Nephron (organoid): ENCODE measurements around the gene FOXO3.
A peak's percentile ranks its signal among the peaks of the same experiment; 100 is the strongest.

Experiments
- H3K27ac Mint-ChIP-seq, 3 experiments: 2 replicates each; pipeline ENCODE4 v1.8.0; 2020; ENCODE audit warnings: mixed read lengths in 3 of 3, mild to moderate bottlenecking in 2 of 3, moderate library complexity in 1 of 3
- H3K27me3 Mint-ChIP-seq: 2 replicates; pipeline ENCODE4 v1.8.0; 2021; ENCODE audit warnings: low read depth, mild to moderate bottlenecking, moderate library complexity, mixed read lengths
- H3K36me3 Mint-ChIP-seq: 2 replicates; pipeline ENCODE4 v1.8.0; 2020; ENCODE audit warnings: low read depth, mixed read lengths
- H3K4me1 Mint-ChIP-seq: 2 replicates; pipeline ENCODE4 v1.8.0; 2020; ENCODE audit warnings: mixed read lengths
- H3K4me3 Mint-ChIP-seq, 3 experiments: 2 replicates each; pipeline ENCODE4 v1.8.0; 2020; ENCODE audit warnings: mild to moderate bottlenecking in 3 of 3, mixed read lengths in 3 of 3, moderate library complexity in 2 of 3
- H3K9me3 Mint-ChIP-seq: 2 replicates; pipeline ENCODE4 v1.8.0; 2020; ENCODE audit warnings: mixed read lengths
- TF ChIP-seq, protein P1 (sequence below), 3 experiments: fragments of 200-600 bp; sonication (generic); IDR thresholded peaks; one replicate each; pipeline ENCODE4 v1.5.0; 2021; ENCODE audit warnings: antibody characterized with exemption in 3 of 3; ENCODE audit not compliant: unreplicated experiment in 3 of 3

Gene FOXO3

DNA sequence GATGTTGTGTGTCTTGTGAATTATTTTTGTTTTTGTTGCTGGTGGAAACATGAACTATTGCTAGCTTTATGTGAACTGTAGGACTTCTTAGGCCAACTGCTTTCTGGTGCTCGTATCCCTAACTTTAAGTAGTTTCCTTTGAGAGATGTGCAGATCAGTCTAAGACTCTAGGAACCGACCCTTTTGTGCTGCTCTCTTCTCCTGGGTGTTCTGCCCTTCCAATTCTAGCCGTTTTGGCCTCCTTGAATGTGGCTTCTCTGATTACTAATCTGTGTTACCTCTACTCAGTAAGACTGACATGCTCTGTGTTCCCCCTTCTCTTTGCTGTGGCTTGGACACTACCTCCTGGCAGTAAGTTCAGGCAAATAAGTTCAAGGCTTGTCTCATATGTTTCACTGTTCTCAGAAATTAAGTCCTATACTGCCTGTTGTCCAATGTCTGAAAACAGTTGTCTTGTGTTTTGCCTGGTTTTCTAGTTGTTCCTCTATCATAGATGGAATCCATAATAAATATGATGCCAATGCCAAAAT, 58.0 kb downstream of the FOXO3 start:
- Mint-ChIP-seq H3K9me3 (no peaks in the 10 kb centered on the region), H3K27ac (no peak overlapping the region), H3K4me3 (no peak overlapping the region), H3K27me3 (no peaks in the 10 kb centered on the region), H3K36me3 (peaks cover 2% of the 10 kb centered on the region), H3K4me1 (peaks cover 62% of the 10 kb centered on the region)
- TF ChIP-seq, protein P1, sequence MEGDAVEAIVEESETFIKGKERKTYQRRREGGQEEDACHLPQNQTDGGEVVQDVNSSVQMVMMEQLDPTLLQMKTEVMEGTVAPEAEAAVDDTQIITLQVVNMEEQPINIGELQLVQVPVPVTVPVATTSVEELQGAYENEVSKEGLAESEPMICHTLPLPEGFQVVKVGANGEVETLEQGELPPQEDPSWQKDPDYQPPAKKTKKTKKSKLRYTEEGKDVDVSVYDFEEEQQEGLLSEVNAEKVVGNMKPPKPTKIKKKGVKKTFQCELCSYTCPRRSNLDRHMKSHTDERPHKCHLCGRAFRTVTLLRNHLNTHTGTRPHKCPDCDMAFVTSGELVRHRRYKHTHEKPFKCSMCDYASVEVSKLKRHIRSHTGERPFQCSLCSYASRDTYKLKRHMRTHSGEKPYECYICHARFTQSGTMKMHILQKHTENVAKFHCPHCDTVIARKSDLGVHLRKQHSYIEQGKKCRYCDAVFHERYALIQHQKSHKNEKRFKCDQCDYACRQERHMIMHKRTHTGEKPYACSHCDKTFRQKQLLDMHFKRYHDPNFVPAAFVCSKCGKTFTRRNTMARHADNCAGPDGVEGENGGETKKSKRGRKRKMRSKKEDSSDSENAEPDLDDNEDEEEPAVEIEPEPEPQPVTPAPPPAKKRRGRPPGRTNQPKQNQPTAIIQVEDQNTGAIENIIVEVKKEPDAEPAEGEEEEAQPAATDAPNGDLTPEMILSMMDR (IDR thresholded peaks at IDR 0.05; ENCODE audit: unreplicated experiment in 3 of 3), result no peak

DNA sequence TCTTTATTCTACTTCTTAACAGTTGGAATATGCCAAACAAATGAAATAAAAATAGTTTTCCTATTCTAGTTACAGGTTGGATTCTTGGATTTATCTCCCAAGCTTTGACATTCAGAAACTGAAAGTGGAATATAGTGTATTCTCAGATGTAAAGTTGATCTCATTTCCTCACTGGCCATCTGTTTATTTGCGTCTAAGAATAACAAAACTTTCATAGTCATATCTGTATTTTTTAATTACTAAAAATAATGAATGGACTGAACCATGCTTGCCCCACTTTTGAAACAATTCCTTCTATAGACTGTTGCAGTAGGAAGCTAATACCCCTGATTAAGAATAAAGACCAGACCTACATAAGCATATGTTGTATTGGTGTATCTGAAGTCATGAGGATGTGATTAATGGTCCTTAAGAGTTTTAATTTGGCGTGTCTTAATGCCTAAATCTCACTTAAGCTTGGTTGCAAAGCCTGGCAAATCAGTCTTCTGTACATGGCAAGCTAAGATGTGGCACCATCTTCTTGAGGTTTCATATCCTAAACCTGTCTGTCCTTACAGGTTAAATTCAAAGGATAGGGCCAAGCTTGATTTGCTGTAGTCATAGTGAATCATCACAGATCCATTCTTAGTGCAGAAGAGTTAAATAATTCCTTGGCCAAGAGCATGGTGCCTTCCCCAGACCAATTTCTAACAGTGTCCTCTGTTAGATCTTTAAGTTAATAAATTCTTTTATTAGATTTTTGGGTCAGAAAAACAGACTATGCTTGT, 58.9 kb downstream of the FOXO3 start:
- Mint-ChIP-seq H3K27me3 (no peaks in the 10 kb centered on the region), H3K36me3 (no peaks in the 10 kb centered on the region), H3K4me3 (no peak overlapping the region), H3K27ac (no peak overlapping the region), H3K9me3 (no peaks in the 10 kb centered on the region), H3K4me1 (peaks cover 59% of the 10 kb centered on the region)
- TF ChIP-seq, protein P1 (IDR thresholded peaks at IDR 0.05; ENCODE audit: unreplicated experiment in 3 of 3), result no peak

DNA sequence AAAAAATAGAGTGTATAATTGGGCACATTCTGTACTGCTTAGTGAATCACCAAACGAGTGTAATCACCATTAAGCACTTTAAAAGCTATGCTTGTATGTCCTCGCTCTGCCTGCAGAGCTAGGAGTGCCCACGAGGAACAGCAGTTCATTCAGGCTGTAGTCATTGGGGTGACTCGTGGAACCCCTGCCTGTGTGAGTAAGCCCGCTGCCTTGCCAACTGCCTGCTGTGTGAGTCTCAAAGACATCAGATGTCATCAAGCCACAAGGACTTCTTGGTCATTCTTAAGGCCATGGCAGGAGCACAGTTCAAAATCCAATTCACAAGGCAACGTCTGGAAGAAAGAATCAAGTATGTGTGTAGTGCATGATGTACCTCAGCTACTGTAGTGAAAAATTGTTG, 60.4 kb downstream of the FOXO3 start:
- TF ChIP-seq, protein P1 (IDR thresholded peaks at IDR 0.05; ENCODE audit: unreplicated experiment in 3 of 3), result no peak
- peak overlapping the region in 1 of 3 experiments; percentile 9 for H3K27ac Mint-ChIP-seq
- no peaks in the 10 kb centered on the region for H3K36me3 Mint-ChIP-seq
- H3K4me1 Mint-ChIP-seq, result peaks cover 59% of the 10 kb centered on the region
- no peaks in the 10 kb centered on the region for H3K9me3 Mint-ChIP-seq
- no peak overlapping the region for H3K4me3 Mint-ChIP-seq
- H3K27me3 Mint-ChIP-seq, result no peaks in the 10 kb centered on the region

GRCh38 chr6:108622641-108623298, 62.1 kb downstream of the FOXO3 start:
- Mint-ChIP-seq H3K9me3 (no peaks in the 10 kb centered on the region), H3K27ac (peak overlapping the region in 2 of 3 experiments; percentile 15 to 79), H3K36me3 (no peaks in the 10 kb centered on the region), H3K4me3 (no peak overlapping the region), H3K27me3 (no peaks in the 10 kb centered on the region), H3K4me1 (peaks cover 67% of the 10 kb centered on the region)
- TF ChIP-seq, protein P1 (IDR thresholded peaks at IDR 0.05; ENCODE audit: unreplicated experiment in 3 of 3), result no peak

- Mint-ChIP-seq H3K9me3 (no peaks in the 10 kb centered on the region), H3K36me3 (no peaks in the 10 kb centered on the region), H3K27ac (no peak overlapping the region), H3K4me3 (no peak overlapping the region), H3K4me1 (peaks cover 63% of the 10 kb centered on the region), H3K27me3 (no peaks in the 10 kb centered on the region)
- TF ChIP-seq, protein P1 (IDR thresholded peaks at IDR 0.05; ENCODE audit: unreplicated experiment in 3 of 3), result no peak
Observed at GRCh38 chr6:108623995-108624394, 63.3 kb downstream of the FOXO3 start.
